ENCODE results near the gene C11orf54.

DNA sequence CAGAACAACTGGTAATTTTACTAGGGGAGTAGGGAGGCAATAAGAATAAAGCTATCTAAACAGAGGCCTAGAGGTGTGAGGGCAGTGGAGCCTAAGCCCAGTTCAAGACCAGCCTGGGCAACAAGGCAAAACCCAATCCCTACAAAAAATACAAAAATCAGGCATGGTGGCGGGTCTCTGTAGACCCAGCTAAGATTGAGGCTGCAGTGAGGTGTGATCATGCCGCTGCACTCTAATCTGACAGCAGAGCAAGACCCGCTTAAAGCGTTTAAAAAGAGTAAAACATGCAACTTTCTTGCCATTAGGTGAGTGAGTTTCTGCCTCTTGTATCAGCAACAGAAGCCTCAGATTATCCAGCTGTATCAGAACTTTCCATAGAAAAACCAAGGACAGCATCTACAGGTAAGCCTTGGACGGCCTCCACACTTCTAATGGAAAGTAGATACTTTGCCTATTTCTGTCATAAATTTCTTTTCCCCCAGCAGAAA is 12.3 kb upstream of the C11orf54 start:
- TF ChIP-seq, protein P1, sequence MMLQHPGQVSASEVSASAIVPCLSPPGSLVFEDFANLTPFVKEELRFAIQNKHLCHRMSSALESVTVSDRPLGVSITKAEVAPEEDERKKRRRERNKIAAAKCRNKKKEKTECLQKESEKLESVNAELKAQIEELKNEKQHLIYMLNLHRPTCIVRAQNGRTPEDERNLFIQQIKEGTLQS (IDR thresholded peaks at IDR 0.05): no peak
- TF ChIP-seq, protein P2, sequence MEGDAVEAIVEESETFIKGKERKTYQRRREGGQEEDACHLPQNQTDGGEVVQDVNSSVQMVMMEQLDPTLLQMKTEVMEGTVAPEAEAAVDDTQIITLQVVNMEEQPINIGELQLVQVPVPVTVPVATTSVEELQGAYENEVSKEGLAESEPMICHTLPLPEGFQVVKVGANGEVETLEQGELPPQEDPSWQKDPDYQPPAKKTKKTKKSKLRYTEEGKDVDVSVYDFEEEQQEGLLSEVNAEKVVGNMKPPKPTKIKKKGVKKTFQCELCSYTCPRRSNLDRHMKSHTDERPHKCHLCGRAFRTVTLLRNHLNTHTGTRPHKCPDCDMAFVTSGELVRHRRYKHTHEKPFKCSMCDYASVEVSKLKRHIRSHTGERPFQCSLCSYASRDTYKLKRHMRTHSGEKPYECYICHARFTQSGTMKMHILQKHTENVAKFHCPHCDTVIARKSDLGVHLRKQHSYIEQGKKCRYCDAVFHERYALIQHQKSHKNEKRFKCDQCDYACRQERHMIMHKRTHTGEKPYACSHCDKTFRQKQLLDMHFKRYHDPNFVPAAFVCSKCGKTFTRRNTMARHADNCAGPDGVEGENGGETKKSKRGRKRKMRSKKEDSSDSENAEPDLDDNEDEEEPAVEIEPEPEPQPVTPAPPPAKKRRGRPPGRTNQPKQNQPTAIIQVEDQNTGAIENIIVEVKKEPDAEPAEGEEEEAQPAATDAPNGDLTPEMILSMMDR (IDR thresholded peaks at IDR 0.05; ENCODE audit: low read depth, low read length, missing input control): no peak
- TF ChIP-seq, protein P3, sequence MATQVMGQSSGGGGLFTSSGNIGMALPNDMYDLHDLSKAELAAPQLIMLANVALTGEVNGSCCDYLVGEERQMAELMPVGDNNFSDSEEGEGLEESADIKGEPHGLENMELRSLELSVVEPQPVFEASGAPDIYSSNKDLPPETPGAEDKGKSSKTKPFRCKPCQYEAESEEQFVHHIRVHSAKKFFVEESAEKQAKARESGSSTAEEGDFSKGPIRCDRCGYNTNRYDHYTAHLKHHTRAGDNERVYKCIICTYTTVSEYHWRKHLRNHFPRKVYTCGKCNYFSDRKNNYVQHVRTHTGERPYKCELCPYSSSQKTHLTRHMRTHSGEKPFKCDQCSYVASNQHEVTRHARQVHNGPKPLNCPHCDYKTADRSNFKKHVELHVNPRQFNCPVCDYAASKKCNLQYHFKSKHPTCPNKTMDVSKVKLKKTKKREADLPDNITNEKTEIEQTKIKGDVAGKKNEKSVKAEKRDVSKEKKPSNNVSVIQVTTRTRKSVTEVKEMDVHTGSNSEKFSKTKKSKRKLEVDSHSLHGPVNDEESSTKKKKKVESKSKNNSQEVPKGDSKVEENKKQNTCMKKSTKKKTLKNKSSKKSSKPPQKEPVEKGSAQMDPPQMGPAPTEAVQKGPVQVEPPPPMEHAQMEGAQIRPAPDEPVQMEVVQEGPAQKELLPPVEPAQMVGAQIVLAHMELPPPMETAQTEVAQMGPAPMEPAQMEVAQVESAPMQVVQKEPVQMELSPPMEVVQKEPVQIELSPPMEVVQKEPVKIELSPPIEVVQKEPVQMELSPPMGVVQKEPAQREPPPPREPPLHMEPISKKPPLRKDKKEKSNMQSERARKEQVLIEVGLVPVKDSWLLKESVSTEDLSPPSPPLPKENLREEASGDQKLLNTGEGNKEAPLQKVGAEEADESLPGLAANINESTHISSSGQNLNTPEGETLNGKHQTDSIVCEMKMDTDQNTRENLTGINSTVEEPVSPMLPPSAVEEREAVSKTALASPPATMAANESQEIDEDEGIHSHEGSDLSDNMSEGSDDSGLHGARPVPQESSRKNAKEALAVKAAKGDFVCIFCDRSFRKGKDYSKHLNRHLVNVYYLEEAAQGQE (IDR thresholded peaks at IDR 0.05): no peak
- TF ChIP-seq YY1 (IDR thresholded peaks at IDR 0.05) (no peak), RXRA (IDR thresholded peaks at IDR 0.05) (no peak), TAF1 (conservative IDR thresholded peaks at IDR 0.05) (no peak), MAX (IDR thresholded peaks at IDR 0.05) (no peak), ZBTB33 (IDR thresholded peaks at IDR 0.05) (no peak), JUND (IDR thresholded peaks at IDR 0.05) (no peak), RAD21 (IDR thresholded peaks at IDR 0.05) (no peak), GABPA (IDR thresholded peaks at IDR 0.05 in 1 of 2, conservative IDR thresholded peaks at IDR 0.05 in 1 of 2) (no peak), HNF4G (IDR thresholded peaks at IDR 0.05) (no peak), EGR1 (IDR thresholded peaks at IDR 0.05; ENCODE audit: low read depth in 2 of 2) (no peak), FOXA1 (IDR thresholded peaks at IDR 0.05) (no peak)

Measured in liver (tissue), 3 donors.